Left lung (tissue), 8 donors: ENCODE measurements around the gene TARBP2. TPM values are rescaled to one million over a fixed set of nuclear protein-coding genes. Genes with fewer than 3 reads are reported as not detected.

Source experiments
- polyA plus RNA-seq, 6 donors: library from polyadenylated mRNA; unstranded; fragments of 120-200 nt; gene quantifications; one replicate each; pipeline ENCODE4 v1.2.1, GENCODE V29; 2013; ENCODE audit not compliant: insufficient read length in 6 of 6
- total RNA-seq, 2 donors: library from RNA; stranded (reverse); fragmentation: NEBNext Ultra II Directional; extraction: Animal tissue kit (Norgen Biotek cat#: 25700); gene quantifications; one replicate each; pipeline ENCODE4 v1.2.1, GENCODE V29; 2021
- donor health status: DM: no; HTN: yes; CAD: no.
- donor health status: DM: no; HTN: no; CAD: no.

The TARBP2 gene
- total and polyA plus RNA-seq, 8 donors = 35.6 to 58.6 (median 48.1) TPM

Other genes starting within 250 kb of the TARBP2 start
- 1 to 10 TPM; 2.8 to 4.1 TPM for gene ESPL1, start 233.0 kb upstream of the TARBP2 start, total RNA-seq
- 10 to 100 TPM in 5 of 6 donors, 1 to 10 TPM in 1; 8.6 to 21.7 (median 12.9) TPM for gene ESPL1, start 233.0 kb upstream of the TARBP2 start, polyA plus RNA-seq
- 100 to 1,000 TPM; 321 to 370 TPM for gene PFDN5, start 205.7 kb upstream of the TARBP2 start, total RNA-seq
- gene PFDN5, start 205.7 kb upstream of the TARBP2 start, polyA plus RNA-seq = 100 to 1,000 TPM; 651 to 800 (median 738) TPM
- gene MYG1, start 201.6 kb upstream of the TARBP2 start, total RNA-seq = 10 to 100 TPM; 27.7 to 45.2 TPM
- gene MYG1, start 201.6 kb upstream of the TARBP2 start, polyA plus RNA-seq = 10 to 100 TPM; 40.2 to 51.0 (median 48.5) TPM
- gene AAAS, start 179.7 kb upstream of the TARBP2 start, total RNA-seq = 10 to 100 TPM; 44.0 to 51.2 TPM
- gene AAAS, start 179.7 kb upstream of the TARBP2 start, polyA plus RNA-seq = 10 to 100 TPM; 71.8 to 87.9 (median 79.6) TPM
- gene SP7, start 164.9 kb upstream of the TARBP2 start, total RNA-seq = under 1 TPM in 1 of 2 donors, not detected in 1; 0.64 TPM
- gene SP7, start 164.9 kb upstream of the TARBP2 start, polyA plus RNA-seq = under 1 TPM; 0.11 to 0.31 (median 0.15) TPM
- gene SP1, start 121.1 kb upstream of the TARBP2 start, total RNA-seq = 10 to 100 TPM; 69.5 to 78.0 TPM
- 10 to 100 TPM; 74.1 to 82.0 (median 79.7) TPM for gene SP1, start 121.1 kb upstream of the TARBP2 start, polyA plus RNA-seq
- under 1 TPM in 1 of 2 donors, not detected in 1; 0.18 TPM for gene AMHR2, start 77.4 kb upstream of the TARBP2 start, total RNA-seq
- gene AMHR2, start 77.4 kb upstream of the TARBP2 start, polyA plus RNA-seq = 1 to 10 TPM; 1.7 to 3.7 (median 3.4) TPM
- 100 to 1,000 TPM; 146 to 155 TPM for gene PRR13, start 59.5 kb upstream of the TARBP2 start, total RNA-seq
- 100 to 1,000 TPM in 4 of 6 donors, 10 to 100 TPM in 2; 82.7 to 123 (median 107) TPM for gene PRR13, start 59.5 kb upstream of the TARBP2 start, polyA plus RNA-seq
- gene PCBP2, start 49.2 kb upstream of the TARBP2 start, total RNA-seq = 100 to 1,000 TPM; 634 to 679 TPM
- 1,000 to 10,000 TPM in 5 of 6 donors, 100 to 1,000 TPM in 1; 986 to 1,132 (median 1,062) TPM for gene PCBP2, start 49.2 kb upstream of the TARBP2 start, polyA plus RNA-seq
- gene MAP3K12, start 1.8 kb upstream of the TARBP2 start, total RNA-seq = 10 to 100 TPM; 19.9 to 24.2 TPM
- 10 to 100 TPM; 28.7 to 38.0 (median 32.2) TPM for gene MAP3K12, start 1.8 kb upstream of the TARBP2 start, polyA plus RNA-seq
- gene NPFF, start 6.2 kb downstream of the TARBP2 start, total RNA-seq = not detected
- 1 to 10 TPM in 2 of 6 donors, under 1 TPM in 3, not detected in 1; 0.65 to 1.1 (median 0.94) TPM for gene NPFF, start 6.2 kb downstream of the TARBP2 start, polyA plus RNA-seq
- gene ATF7, start 125.1 kb downstream of the TARBP2 start, total RNA-seq = 10 to 100 TPM; 48.7 to 58.5 TPM
- gene ATF7, start 125.1 kb downstream of the TARBP2 start, polyA plus RNA-seq = 10 to 100 TPM; 61.4 to 72.5 (median 66.4) TPM
- gene ATP5MC2, start 174.8 kb downstream of the TARBP2 start, total RNA-seq = 100 to 1,000 TPM; 247 to 263 TPM
- 100 to 1,000 TPM; 584 to 653 (median 621) TPM for gene ATP5MC2, start 174.8 kb downstream of the TARBP2 start, polyA plus RNA-seq
- 100 to 1,000 TPM in 1 of 2 donors, 10 to 100 TPM in 1; 74.8 to 186 TPM for gene CALCOCO1, start 226.2 kb downstream of the TARBP2 start, total RNA-seq
- gene CALCOCO1, start 226.2 kb downstream of the TARBP2 start, polyA plus RNA-seq = 100 to 1,000 TPM; 112 to 161 (median 134) TPM